Activated naive CD4-positive, alpha-beta T cell treated with Interleukin-2 at 50 U/mL for 16 hours (primary cell): ENCODE data around the gene PSMD12.
"Not testable (repeated sequence)": the region's sequence is repeated elsewhere in the genome, so short reads cannot be mapped to it uniquely, and the experiment has no call there.

Source experiments
- DNase-seq: peaks from one replicate; pipeline ENCODE4 v3.0.0-alpha.2; 2020

Gene PSMD12

DNA sequence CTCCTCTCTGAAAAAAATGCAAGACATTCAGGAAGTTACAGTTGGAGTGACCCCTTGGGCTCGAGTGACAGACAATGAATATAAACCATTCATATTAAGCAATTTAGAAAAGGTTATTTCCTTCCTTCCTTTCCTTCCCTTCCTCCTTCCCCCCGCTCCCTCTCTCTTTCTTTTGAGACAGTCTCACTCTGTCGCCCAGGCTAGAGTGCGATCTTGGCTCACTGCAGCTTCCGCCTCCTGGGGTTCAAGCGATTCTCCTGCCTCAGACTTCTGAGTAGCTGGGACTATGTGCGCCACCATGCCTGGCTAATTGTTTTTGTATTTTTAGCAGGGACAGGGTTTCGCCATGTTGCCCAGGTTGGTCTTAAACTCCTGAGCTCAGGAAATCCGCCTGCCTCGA lies 13.2 kb downstream of the PSMD12 start:
- DNase-seq: no peak

DNA sequence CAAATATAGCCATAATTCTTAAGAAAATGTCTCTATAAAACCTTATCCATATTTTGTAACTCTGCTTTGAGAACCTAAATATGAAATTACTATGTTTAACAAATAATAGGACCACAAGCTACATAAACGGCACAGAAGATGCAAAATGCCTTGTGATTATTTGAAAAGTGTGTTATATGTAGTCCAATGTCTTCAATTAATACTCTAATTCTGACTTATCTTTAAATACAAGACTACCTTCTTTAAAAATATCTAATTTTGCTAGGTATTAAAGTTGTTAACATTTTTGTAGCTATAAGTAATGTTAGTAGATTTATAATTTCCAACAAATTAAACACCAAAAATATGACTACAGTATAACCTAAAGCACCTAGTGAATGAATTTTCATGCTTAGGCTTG lies 17.0 kb downstream of the PSMD12 start:
- no peak for DNase-seq

DNA sequence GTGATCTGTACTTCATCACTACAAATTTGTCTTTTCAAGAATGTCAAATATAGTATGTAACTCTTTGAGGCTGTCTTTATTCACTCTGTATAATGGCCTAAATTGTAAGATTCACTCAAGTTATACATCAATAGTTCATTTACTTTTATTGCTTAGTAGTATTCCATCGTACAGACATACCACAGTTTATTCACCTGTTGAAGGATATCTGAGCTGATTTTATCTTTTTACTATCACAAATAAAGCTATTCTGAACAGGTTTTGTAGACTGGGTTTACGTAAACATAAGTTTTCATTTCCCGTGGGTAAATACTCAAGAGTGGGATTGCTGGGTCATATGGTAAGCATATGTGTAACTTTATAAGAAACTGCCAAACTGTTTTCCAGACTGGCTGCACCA lies 18.6 kb downstream of the PSMD12 start:
- no peak for DNase-seq

DNA sequence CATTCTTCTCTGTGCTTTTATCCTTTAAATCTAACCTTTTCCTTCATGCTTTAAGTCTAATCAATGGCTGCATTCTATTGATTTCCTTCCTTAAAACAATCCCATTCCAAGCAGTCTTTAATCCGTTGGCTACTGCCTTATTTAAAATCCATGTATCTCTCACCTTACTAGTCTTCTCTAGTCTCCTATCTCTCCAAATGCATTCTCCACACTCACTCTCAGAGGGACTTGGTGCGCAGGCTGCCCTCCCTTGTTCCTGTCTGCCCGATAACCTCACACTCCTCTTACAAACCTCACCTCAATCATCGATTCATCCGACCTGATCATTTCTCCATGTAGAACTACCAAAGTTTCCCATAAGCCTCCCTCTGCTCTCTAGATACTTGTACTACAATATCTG lies 23.1 kb downstream of the PSMD12 start:
- DNase-seq: no peak

DNA sequence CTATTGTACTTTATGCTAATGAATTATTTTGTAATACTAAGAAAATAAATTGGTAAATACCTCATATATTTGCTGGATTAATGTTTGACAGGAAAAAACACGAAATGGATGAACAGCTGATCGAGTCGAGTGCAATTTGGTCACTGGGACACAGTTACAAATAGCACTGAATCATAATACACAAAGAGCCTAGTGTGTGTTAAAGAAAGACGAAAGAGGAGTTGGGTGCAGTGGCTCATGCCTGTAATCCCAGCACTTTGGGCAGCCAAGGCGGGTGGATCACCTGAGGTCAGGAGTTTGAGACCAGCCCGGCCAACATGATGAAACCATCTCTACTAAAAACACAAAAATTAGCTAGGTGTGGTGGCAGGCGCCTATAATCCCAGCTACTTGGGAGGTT lies 28.0 kb downstream of the PSMD12 start:
- DNase-seq: not testable (repeated sequence)

DNA sequence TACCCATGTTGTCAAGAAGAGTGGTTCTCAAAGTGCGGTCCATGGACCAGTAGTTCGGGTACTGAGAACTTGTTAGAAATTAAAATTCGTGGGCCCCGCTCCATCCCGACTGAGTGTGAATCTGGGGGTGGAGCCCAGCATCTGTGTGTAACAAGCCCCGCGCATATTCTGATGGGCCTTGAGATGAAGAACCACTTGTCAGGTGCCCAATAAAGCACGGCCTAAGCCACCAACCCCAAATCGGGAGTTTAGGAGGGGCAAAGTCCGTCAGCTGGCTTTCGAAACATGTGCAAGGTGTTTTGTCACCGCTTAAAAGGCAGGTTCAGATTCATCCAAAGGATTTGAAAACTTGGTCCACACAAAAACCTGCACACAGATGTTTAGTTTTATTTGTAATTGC lies 29.5 kb downstream of the PSMD12 start:
- no peak for DNase-seq

DNA sequence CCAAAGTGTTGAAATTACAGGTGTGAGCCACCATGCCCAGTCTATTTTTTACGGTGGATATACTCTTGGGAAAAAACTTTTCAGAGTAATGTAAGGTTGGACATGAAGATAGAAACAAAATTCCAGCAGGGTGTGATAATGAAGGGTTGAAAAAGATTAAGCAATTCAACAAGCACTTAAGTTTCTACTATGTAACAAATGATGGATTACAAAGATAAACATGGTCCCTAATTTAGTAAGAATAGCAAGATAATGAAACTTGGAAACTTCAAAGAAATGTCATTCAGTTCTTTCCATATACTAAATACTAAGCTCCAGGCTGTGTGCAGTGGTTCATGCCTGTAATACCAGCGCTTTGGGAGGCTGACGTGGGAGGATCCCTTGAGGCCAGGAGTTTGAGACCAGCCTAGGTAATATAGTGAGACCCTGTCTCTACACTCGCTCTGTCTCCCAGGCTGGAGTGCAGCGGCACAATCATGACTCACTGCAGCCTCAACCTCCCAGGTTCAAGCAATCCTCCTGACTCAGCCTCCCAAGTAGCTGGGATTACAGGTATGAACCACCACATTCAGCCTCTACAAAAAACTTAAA lies 31.0 kb downstream of the PSMD12 start:
- DNase-seq: no peak

DNA sequence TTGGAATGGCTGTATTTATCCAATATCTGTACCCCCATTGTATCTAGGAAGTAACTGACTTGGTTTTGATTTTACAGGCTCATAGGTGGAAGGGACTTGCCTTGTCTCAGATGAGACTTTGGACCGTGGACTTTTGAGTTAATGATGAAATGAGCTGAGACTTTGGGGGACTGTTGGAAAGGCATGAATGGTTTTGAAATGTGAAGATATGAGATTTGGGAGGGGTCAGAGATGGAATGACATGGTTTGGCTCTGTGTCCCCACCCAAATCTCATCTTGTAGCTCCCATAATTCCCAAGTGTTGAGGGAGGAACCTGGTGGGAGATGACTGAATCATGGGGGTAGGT lies 34.2 kb downstream of the PSMD12 start:
- DNase-seq: not testable (repeated sequence)

DNA sequence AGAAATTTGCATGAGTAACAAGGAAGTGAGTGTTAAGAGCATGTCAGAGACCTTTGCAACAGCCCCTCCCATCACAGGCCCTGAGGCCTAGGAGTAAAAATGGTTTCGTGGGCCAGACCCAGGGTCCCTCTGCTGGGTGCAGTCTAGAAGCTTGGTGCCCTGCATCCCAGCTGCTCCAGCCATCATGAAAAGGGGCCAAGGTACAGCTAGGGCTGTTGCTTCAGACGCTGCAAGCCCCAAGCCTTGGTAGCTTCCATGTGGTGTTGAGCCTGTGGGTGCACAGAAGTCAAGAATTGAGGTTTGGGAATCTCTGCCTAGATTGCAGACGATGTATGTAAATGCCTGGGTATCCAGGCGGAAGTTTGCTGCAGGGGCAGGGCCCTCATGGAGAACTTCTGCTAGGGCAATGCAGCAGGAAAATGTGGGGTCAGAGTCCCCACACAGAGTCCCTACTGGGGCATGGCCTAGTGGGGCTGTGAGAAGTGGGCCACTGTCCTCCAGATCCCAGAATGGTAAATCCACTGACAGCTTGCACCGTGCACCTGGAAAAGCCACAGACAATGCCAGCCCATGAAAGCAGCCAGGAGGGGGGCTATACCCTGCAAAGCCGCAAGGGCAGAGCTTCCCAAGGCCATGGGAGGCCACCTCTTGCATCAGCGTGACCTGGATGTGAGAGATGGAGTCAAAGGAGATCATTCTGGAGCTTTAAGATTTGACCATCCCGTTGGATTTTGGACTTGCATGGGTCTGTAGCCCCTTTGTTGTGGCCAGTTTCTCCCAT lies 34.8 kb downstream of the PSMD12 start:
- DNase-seq: not testable (repeated sequence)

DNA sequence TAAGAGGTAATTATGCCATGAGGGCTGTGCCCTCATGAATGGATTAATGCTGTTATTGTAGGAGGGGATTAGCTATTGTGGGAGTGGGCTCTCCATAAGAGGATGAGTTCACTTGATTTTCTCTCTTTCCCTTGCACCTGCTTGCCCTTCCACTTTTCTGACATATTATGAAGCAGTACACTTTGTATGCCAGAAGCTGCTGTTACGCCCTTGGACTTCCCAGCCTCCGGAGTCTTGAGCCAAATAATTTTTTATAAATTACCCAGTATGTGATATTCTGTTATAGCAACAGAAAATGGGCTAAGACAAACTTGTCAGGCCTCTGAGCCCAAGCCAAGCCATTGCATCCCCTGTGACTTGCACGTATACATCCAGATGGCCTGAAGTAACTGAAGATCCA lies 38.4 kb downstream of the PSMD12 start:
- no peak for DNase-seq

DNA sequence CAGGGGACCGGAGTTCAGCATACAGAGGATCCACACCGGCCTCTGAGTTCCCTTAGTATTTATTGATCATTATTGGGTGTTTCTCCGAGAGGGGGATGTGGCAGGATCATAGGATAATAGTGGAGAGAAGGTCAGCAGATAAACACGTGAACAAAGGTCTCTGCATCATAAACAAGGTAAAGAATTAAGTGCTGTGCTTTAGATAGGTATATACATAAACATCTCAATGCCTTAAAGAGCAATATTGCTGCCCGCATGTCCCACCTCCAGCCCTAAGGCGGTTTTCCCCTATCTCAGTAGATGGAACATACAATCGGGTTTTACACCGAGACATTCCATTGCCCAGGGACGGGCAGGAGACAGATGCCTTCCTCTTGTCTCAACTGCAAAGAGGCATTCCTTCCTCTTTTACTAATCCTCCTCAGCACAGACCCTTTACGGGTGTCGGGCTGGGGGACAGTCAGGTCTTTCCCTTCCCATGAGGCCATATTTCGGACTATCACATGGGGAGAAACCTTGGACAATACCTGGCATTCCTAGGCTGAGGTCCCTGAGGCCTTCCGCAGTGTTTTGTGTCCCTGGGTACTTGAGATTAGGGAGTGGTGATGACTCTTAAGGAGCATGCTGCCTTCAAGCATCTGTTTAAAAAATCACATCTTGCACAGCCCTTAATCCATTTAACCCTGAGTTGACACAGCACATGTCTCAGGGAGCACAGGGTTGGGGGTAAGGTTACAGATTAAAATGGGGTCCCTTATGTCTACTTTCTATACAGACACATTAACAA lies 39.2 kb downstream of the PSMD12 start:
- not testable (repeated sequence) for DNase-seq

DNA sequence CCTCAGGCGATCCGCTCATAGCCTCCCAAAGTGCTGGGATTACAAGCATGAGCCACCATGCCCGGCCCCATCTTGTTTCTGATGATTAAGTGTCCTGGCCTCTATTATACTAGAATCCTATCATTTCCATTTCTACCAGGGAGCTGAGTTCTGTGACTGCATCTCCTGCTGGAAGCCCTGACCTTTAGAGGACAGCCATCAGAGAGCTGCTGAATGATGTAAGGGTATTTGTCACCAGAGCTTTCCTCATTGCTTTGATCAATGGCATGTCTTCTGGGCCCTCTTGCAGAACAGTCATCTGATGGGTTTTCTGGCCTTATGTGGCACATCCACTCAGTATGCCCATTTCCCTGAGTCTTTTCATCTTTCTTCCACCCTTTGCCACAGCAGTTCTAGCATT lies 39.9 kb downstream of the PSMD12 start:
- no peak for DNase-seq

DNA sequence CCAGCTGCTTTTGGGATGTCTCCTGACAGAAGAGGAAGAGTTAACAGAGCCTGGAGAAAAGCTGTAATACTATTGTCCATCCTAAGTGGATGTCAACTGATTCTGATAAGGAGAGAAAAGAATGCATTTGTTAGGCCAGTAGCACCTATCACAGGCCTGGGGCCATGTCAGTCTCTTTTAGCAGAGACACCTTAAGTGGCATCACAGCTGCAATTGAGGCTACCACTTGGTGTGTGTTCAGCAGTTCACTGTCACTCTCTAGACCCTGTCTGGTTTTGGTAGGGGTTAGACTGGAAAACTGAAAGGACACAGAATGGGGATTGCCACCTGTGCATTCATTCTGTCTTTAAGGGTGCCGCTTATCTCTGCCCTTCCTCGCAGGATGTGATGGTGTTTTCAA lies 42.0 kb downstream of the PSMD12 start:
- no peak for DNase-seq

DNA sequence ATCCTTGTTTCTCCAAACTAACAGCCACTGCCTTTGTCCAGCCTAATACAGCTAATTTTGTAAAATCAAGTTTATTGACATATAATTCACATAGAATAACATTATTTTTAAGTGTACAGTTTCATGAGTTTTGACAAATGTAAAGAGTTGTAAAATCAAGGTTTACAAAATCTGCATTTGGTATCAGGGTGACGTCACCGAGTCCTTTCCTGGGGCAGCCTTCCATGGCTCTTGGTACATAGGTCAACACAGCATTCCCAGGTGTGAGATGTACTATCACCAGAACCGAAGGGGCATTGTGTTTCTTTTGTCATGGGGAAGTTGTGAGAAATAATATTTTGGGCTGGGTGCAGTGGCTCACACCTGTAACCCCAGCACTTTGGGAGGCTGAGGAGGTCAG lies 42.9 kb downstream of the PSMD12 start:
- no peak for DNase-seq

DNA sequence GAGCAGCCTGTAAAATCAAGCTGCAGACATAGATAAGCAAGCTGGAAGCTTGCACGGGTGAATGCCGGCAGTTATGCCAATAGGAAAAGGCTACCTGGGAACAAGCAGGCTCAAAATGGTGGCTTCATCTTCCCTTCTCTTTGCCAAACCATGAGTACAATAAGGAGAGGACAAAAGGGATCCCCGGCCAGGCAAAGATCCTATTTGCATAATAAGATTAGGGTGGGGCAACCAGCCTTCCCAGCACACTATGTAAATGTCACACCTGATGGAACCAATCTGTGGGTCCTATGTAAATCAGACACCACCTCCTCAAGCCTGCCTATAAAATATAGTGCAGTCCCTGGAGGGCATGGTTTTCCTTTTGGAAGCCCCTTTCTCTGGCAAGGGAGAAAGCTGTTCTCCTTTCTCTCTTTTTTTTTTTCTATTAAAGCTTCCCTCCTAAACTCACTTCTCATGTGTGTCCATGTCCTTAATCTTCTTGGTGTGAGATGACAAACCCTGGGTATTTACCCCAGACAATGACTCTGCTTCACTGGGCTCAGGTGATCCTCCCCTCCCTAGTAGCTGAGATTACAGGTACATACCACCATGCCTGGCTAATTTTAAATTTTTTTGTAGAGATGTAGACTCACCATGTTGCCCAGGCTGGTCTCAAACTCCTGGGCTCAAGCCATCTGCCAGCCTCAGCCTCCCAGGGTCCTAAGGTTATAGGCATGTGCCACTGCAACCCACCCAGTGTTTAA lies 44.2 kb downstream of the PSMD12 start:
- no peak for DNase-seq

DNA sequence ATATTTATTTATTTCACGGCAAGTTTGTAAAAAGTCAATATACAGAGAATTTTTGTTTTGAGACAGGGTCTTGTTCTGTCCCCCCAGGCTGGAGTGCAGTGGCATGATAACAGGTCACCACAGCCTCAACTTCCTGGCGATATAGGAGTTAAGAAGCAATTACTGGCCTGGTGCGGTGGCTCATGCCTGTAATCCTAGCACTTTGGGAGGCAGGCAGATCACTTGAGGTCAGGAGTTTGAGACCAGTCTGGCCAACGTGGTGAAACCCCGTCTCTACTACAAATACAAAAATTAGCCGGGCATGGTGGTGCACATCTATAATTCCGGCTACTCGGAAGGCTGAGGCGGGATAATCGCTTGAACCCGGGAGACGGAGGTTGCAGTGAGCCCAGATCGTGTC lies 44.9 kb downstream of the PSMD12 start:
- DNase-seq: not testable (repeated sequence)

DNA sequence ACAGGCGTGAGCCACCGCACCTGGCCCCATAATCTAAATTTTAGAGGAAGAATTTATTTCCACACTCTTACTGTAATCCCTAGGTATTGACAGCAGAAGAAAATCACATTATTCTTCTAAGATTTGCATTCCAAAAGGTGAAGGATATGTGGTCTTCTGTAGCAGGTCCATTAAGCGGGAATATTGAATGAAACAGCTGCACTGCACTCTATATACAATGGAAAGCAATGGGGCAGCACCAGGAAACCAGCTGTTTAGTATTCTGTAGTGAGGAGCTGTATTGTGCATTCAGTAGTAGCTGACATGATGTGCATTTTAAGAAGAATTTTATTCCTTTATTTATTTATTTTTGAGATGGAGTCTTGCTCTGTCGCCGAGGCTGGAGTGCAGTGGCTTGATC lies 49.6 kb downstream of the PSMD12 start:
- no peak for DNase-seq

DNA sequence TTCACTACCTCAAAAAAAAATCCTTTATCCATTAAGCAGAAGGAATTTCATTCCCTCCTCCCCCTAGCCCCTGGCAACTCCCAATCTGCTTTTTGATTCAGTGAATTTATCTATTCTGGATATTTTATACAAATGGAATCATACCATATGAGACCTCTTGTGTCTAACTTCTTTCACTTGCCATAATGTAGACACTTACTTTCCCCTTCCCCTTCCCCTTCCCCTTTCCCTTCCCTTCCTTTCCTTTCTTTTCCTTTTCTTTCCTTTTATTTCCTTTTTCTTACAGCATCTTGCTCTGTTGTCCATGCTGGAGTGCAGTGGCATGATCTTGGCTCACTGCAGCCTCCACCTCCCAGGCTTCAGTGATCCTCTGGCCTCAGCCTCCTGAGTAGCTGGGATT lies 50.5 kb downstream of the PSMD12 start:
- no peak for DNase-seq

DNA sequence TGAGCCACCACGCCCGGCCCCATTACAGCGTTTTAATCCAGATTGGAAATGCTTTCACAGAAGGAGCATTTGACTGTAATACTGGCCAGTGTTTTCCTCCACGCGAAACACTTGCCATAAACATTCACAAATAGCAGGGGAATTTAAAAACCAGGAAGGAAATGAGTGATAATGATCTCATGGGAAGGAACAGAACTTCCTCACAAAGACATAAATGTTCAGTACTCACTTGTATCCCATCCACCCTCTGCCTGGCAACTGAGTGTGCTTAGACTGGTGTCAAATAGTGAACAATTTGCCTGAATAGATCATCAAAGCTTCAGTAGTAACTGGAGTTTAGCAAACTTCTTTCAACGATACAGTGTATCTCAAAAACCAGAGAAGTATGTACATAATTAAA lies 54.1 kb downstream of the PSMD12 start:
- no peak for DNase-seq

DNA sequence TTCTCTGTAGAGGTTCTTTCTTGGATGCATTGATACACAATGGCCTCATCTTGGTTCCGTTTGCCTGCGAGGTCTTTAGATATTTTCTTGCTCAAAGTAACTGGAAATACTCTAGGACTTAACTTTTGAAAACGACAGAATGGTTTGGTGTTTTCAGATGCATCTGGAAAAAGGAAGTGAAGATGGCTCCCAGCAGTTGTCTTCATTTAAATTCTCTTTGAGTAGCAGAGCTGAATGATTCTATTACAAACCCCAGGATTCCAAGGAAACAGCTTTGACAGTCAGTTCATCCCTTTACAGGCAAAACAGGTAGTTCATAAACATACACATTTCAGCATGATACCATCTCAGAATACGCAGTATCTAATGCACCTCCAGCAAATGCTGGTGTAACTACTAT lies 54.8 kb downstream of the PSMD12 start:
- no peak for DNase-seq

DNA sequence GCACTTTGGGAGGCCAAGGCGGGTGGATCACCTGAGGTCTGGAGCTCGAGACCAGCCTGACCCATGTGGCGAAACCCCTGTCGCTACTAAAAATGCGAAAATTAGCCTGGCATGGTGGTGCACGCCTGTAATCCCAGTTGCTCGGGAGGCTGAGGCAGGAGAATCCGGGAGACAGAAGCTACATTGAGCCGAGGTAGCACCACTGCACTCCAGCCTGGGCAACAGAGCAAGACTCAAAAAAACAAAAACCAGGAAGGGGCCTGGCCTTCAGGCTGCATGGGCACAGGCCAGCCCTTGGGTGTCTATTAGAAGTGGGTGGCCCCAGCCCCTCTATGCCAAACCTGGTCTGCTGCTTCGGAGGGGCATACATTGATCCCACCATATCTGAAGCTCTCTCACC lies 56.0 kb downstream of the PSMD12 start:
- no peak for DNase-seq

DNA sequence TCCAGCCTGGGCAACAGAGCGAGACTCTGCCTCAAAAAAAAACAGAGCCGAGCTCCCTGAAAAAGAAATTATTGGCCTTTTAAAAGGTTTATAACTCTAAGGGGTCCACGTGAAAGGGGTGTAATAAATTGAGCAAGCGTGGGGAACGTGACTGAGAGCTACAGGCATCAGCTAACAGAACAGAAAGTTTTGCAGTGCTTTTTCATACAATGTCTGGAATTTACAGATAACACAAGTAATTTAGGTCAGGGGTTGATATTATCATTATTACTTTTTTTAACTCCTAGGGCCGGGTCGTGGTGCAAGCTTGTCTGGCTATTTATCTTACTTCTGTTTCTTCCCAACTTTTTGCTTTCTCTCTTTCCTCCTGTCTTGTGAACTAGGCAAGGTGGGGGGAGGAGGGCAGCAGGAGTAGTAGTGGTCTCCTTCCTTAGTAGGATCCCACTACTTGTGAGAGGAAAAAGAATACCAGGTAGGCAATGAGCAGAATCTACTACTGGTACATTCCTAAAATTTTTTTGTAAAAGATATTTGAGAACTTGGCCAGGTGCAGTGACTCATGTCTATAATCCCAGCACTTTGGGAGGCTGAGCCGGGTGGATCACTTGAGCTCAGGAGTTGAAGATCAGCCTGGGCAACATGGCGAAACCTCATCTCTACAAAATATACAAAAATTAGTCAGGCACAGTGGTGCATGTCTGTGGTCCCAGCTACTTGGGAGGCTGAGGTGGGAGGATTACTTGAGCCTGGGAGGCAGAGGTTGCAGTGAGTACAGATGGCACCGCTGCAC lies 60.7 kb downstream of the PSMD12 start:
- DNase-seq: not testable (repeated sequence)
